OCI-LY1 (cell line): ENCODE results near the gene CAMTA1.

Source experiments
- H2AFZ ChIP-seq: fragments of 200-600 bp; sonication (generic), shearing (Covaris generic); 2 replicates; pipeline ENCODE4 v1.6.0; 2014; ENCODE audit warnings: antibody characterized with exemption, mild to moderate bottlenecking, low read length
- H3F3A ChIP-seq: fragments of 200-600 bp; sonication (generic), shearing (Covaris generic); 2 replicates; pipeline ENCODE4 v1.6.0; 2014; ENCODE audit warnings: mild to moderate bottlenecking, antibody characterized with exemption, low read length, moderate library complexity; ENCODE audit not compliant: insufficient read depth
- H3K27ac ChIP-seq: fragments of 200-600 bp; sonication (generic); 2 replicates; pipeline ENCODE4 v1.5.1; 2014; ENCODE audit warnings: low read length, mixed run types, mild to moderate bottlenecking, low read depth; ENCODE audit not compliant: poor library complexity, severe bottlenecking
- H3K27me3 ChIP-seq: fragments of 200-600 bp; sonication (generic); 2 replicates; pipeline ENCODE4 v1.6.0; 2014; ENCODE audit warnings: antibody characterized with exemption, mild to moderate bottlenecking, low read length, moderate library complexity; ENCODE audit not compliant: insufficient read depth
- H3K36me3 ChIP-seq: fragments of 200-600 bp; sonication (generic); 2 replicates; pipeline ENCODE4 v1.6.1; 2014; ENCODE audit warnings: mild to moderate bottlenecking, antibody characterized with exemption, low read length, moderate library complexity, mixed read lengths; ENCODE audit not compliant: insufficient read depth
- H3K4me1 ChIP-seq: fragments of 200-600 bp; sonication (generic); 2 replicates; pipeline ENCODE4 v1.5.1; 2014; ENCODE audit warnings: mild to moderate bottlenecking, low read length, moderate library complexity; ENCODE audit not compliant: insufficient read depth, severe bottlenecking
- H3K4me2 ChIP-seq: fragments of 200-600 bp; sonication (generic), shearing (Covaris generic); 2 replicates; pipeline ENCODE4 v1.6.1; 2014; ENCODE audit warnings: low read length
- H3K4me3 ChIP-seq: fragments of 200-600 bp; sonication (generic); 2 replicates; pipeline ENCODE4 v1.5.1; 2014; ENCODE audit warnings: low read length, low read depth, mild to moderate bottlenecking, mixed read lengths; ENCODE audit not compliant: poor library complexity, severe bottlenecking
- H3K79me2 ChIP-seq: fragments of 200-600 bp; shearing (Covaris generic); 2 replicates; pipeline ENCODE4 v1.6.1; 2016; ENCODE audit warnings: mixed run types, low read length, mixed read lengths; ENCODE audit not compliant: insufficient read depth
- H3K9ac ChIP-seq: fragments of 200-600 bp; sonication (generic), shearing (Covaris generic); 2 replicates; pipeline ENCODE4 v1.6.1; 2014; ENCODE audit warnings: mild to moderate bottlenecking, low read length, mixed read lengths
- H3K9me2 ChIP-seq: fragments of 200-600 bp; sonication (generic), shearing (Covaris generic); 2 replicates; pipeline ENCODE4 v1.6.1; 2014; ENCODE audit warnings: low read depth, mild to moderate bottlenecking, low read length, mixed read lengths
- H3K9me3 ChIP-seq: fragments of 200-600 bp; shearing (Covaris generic); 2 replicates; pipeline ENCODE4 v1.6.1; 2014; ENCODE audit warnings: low read length, mixed read lengths
- H4K20me1 ChIP-seq: fragments of 200-600 bp; sonication (generic), shearing (Covaris generic); 2 replicates; pipeline ENCODE4 v1.6.0; 2016; ENCODE audit warnings: mild to moderate bottlenecking, low read length; ENCODE audit not compliant: insufficient read depth
- EZH2 ChIP-seq: fragments of 200-600 bp; sonication (generic), shearing (Covaris generic); IDR thresholded peaks from 2 replicates; pipeline ENCODE4 v1.8.0; 2017; ENCODE audit warnings: borderline replicate concordance, mixed run types, mild to moderate bottlenecking, antibody characterized with exemption, low read length, moderate library complexity, mixed read lengths
- TF ChIP-seq, protein P1 (sequence below): fragments of 200-600 bp; sonication (generic), shearing (Covaris generic); IDR thresholded peaks from 2 replicates; pipeline ENCODE4 v1.5.1; 2017; ENCODE audit warnings: mild to moderate bottlenecking, antibody characterized with exemption, low read length, moderate library complexity, mixed read lengths

Gene CAMTA1

GRCh38 chr1:7049913-7050625 is 264.8 kb downstream of the CAMTA1 start:
- Histone ChIP-seq H3K4me1 (no peaks in the 10 kb centered on the region), H3K9ac (no peak overlapping the region), H3K27me3 (peaks cover 14% of the 10 kb centered on the region), H2AFZ (no peak overlapping the region), H3K27ac (no peak overlapping the region), H3F3A (no peaks in the 10 kb centered on the region), H4K20me1 (no peaks in the 10 kb centered on the region), H3K79me2 (no peaks in the 10 kb centered on the region), H3K9me2 (no peaks in the 10 kb centered on the region), H3K9me3 (no peaks in the 10 kb centered on the region), H3K4me2 (no peak overlapping the region), H3K36me3 (no peaks in the 10 kb centered on the region), H3K4me3 (no peak overlapping the region)
- TF ChIP-seq, protein P1, sequence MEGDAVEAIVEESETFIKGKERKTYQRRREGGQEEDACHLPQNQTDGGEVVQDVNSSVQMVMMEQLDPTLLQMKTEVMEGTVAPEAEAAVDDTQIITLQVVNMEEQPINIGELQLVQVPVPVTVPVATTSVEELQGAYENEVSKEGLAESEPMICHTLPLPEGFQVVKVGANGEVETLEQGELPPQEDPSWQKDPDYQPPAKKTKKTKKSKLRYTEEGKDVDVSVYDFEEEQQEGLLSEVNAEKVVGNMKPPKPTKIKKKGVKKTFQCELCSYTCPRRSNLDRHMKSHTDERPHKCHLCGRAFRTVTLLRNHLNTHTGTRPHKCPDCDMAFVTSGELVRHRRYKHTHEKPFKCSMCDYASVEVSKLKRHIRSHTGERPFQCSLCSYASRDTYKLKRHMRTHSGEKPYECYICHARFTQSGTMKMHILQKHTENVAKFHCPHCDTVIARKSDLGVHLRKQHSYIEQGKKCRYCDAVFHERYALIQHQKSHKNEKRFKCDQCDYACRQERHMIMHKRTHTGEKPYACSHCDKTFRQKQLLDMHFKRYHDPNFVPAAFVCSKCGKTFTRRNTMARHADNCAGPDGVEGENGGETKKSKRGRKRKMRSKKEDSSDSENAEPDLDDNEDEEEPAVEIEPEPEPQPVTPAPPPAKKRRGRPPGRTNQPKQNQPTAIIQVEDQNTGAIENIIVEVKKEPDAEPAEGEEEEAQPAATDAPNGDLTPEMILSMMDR = no peak
- no peak for TF ChIP-seq EZH2

DNA sequence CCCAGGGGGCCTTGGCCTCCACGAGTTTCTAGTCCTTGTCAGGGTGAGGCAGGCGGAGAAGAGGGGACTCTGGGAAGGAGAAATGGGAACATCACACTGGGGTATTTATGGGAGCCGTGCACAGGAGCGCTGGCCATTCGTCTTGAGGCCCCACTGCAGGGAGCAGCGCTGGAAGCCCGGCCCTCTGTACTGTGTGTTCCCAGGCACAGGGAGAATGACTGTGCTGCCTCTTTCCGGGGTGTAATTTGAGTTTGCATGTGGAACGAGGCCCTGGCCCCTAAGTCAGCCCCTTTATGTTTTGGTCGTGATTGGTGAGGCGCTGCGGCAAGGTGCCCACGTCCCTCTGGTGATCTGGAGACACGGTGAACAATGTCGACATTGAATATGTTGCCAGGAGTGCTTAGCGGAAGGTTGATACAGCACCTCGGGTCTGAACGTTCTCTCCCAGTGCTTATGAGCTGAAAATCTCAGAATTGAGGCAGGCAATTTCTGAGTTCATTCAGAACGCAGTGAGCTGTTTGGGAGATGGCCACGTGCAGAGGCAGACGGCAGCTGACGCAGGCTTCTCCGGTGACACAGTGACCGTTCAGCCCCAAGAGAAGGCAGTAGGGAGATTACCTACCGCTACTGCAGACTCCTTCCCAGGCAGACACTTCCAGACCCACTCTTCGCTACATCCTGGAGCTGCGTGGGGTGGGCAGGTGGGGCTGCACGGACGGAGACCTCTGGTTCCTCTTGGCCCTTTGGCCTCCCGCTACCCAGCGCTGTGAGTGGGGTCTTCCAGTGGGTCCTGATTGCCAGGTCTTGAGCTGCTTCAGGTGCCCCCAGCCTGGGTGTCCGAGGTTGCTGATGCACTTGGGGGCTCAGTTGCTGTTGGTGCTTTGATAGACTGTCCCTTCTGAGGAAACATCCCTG is 265.8 kb downstream of the CAMTA1 start:
- Histone ChIP-seq H3K4me1 (no peaks in the 10 kb centered on the region), H3K9me2 (no peaks in the 10 kb centered on the region), H3K4me2 (no peak overlapping the region), H4K20me1 (no peaks in the 10 kb centered on the region), H3K9me3 (no peaks in the 10 kb centered on the region), H2AFZ (no peak overlapping the region), H3F3A (no peaks in the 10 kb centered on the region), H3K9ac (no peak overlapping the region), H3K27ac (no peak overlapping the region), H3K4me3 (no peak overlapping the region), H3K79me2 (no peaks in the 10 kb centered on the region), H3K27me3 (peaks cover 17% of the 10 kb centered on the region), H3K36me3 (no peaks in the 10 kb centered on the region)
- TF ChIP-seq EZH2 = no peak
- TF ChIP-seq, protein P1 = no peak

- Histone ChIP-seq H3K4me1 (no peaks in the 10 kb centered on the region), H3K9me3 (no peaks in the 10 kb centered on the region), H4K20me1 (no peaks in the 10 kb centered on the region), H3K27ac (no peak overlapping the region), H3K4me3 (no peak overlapping the region), H3K9ac (no peak overlapping the region), H3K4me2 (no peak overlapping the region), H2AFZ (no peak overlapping the region), H3K79me2 (no peaks in the 10 kb centered on the region), H3K36me3 (no peaks in the 10 kb centered on the region), H3K9me2 (no peaks in the 10 kb centered on the region), H3F3A (no peaks in the 10 kb centered on the region), H3K27me3 (peaks cover 13% of the 10 kb centered on the region; the same call in 1 of the 2 replicates)
- TF ChIP-seq, protein P1 = no peak
- no peak for TF ChIP-seq EZH2
Measured at GRCh38 chr1:7052701-7053100, 267.4 kb downstream of the CAMTA1 start.
